AG04449 (cell line): ENCODE results near the gene CSF2RB.

Source experiments
- CTCF ChIA-PET: fragments of 350-600 bp; formaldehyde crosslinking; extraction: SDS; loops from one replicate; lab custom pipeline; 2021; ENCODE audit warnings: antibody characterized with exemption; lab: Yijun Ruan, JAX
- POLR2A ChIA-PET: fragments of 400-600, 350-600 bp; formaldehyde crosslinking; extraction: SDS; loops from one replicate; lab custom pipeline; 2020; ENCODE audit warnings: antibody characterized with exemption, inconsistent platforms; lab: Yijun Ruan, JAX
- DNase-seq: peaks from one replicate; pipeline ENCODE4 v3.0.0-alpha.2; 2010; ENCODE audit warnings: low read depth, low spot score
- H3K4me3 ChIP-seq: 2 replicates; pipeline ENCODE4 v1.5.1; 2011; ENCODE audit warnings: low read depth, mild to moderate bottlenecking, control low read depth, low read length
- TF ChIP-seq, protein P1 (sequence below): IDR thresholded peaks from one replicate; pipeline ENCODE4 v1.5.1; 2011; ENCODE audit warnings: mild to moderate bottlenecking, moderate library complexity, low read length, control low read depth, inconsistent platforms; ENCODE audit not compliant: insufficient read depth; ENCODE audit errors: missing control alignments

Gene CSF2RB

GRCh38 chr22:36925388-36926290 is 12.2 kb downstream of the CSF2RB start:
- ChIA-PET CTCF (no interaction called here), POLR2A (no interaction called here)
- TF ChIP-seq, protein P1, sequence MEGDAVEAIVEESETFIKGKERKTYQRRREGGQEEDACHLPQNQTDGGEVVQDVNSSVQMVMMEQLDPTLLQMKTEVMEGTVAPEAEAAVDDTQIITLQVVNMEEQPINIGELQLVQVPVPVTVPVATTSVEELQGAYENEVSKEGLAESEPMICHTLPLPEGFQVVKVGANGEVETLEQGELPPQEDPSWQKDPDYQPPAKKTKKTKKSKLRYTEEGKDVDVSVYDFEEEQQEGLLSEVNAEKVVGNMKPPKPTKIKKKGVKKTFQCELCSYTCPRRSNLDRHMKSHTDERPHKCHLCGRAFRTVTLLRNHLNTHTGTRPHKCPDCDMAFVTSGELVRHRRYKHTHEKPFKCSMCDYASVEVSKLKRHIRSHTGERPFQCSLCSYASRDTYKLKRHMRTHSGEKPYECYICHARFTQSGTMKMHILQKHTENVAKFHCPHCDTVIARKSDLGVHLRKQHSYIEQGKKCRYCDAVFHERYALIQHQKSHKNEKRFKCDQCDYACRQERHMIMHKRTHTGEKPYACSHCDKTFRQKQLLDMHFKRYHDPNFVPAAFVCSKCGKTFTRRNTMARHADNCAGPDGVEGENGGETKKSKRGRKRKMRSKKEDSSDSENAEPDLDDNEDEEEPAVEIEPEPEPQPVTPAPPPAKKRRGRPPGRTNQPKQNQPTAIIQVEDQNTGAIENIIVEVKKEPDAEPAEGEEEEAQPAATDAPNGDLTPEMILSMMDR: no peak
- no peak for DNase-seq
- H3K4me3 ChIP-seq: no peak overlapping the region

GRCh38 chr22:36926309-36926708 is 12.9 kb downstream of the CSF2RB start:
- CTCF ChIA-PET: no interaction called here
- H3K4me3 ChIP-seq: no peak overlapping the region
- TF ChIP-seq, protein P1: no peak
- POLR2A ChIA-PET: no interaction called here
- no peak for DNase-seq

- DNase-seq: no peak
- TF ChIP-seq, protein P1: no peak
- ChIA-PET CTCF (no interaction called here), POLR2A (no interaction called here)
- no peak overlapping the region for H3K4me3 ChIP-seq
Observed at GRCh38 chr22:36926721-36927435, 13.4 kb downstream of the CSF2RB start.

- CTCF ChIA-PET: no interaction called here
- TF ChIP-seq, protein P1: no peak
- DNase-seq: no peak
- POLR2A ChIA-PET: no interaction called here
- no peak overlapping the region for H3K4me3 ChIP-seq
Observed at GRCh38 chr22:36927671-36928070, 14.2 kb downstream of the CSF2RB start.

- ChIA-PET CTCF (no interaction called here), POLR2A (no interaction called here)
- DNase-seq: no peak
- no peak overlapping the region for H3K4me3 ChIP-seq
- TF ChIP-seq, protein P1: no peak
Observed at GRCh38 chr22:36928196-36928595, 14.8 kb downstream of the CSF2RB start.
